ENCODE data around the gene TMEM236. TPM values are rescaled to one million over a fixed set of nuclear protein-coding genes. Genes with fewer than 3 reads are reported as not detected.

Gene TMEM236
- total and polyA plus RNA-seq, 9 of the 15 experiments (the other 6 are each of a cell fraction or from before 2014, with no cell fraction given): 0.04 to 0.13 (median 0.04) TPM; not detected in 4

DNA sequence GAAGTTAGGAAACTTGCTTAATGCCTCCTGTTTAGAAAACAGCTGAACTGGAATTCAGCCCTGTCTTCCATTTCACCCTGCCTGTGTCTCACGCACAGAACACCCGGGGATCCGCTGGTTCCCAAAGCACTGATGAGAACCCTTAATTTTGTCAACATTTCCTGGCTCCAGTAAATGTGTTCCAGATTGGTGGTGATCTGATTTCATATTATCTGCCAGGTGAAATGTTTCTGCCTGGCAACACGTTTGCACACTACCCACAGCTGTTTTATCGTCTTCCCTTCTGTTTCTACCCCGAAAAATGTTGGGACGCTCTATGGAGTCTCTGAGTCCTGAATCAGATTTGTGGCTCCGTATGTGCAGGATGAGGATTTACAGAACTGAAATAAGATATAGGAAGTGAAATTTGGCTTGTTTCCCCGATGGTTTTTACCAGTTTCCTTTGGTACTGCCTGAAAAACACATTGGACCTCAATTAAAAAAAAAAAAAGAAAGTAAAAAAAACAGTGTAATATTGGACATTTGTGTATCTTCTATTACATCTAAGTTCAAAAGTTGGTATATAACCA lies 86.2 kb downstream of the TMEM236 start:
- no peak for FAIRE-seq
- H3K9me3 ChIP-seq (replicated peaks; ENCODE audit: control insufficient read depth, insufficient read depth, low read depth, low read length): no peaks in the 10 kb centered on the region
- no peak for ATAC-seq
- H3K4me3 ChIP-seq: no peak overlapping the region
- ChIA-PET CTCF (ENCODE audit: low intra/inter-chr PET ratio) (no interaction called here), POLR2A (no interaction called here)
- 3% methylated on average over 9 of the region's 9 CpGs for WGBS (ENCODE audit: insufficient coverage, low coverage, missing lambda C conversion rate)
- BruUV-seq (replicated peaks): no TSS peak
- no peaks in the 10 kb centered on the region for H3K36me3 ChIP-seq (ENCODE audit: control insufficient read depth, insufficient read depth, low read length)
- H3K79me2 ChIP-seq (ENCODE audit: control insufficient read depth, insufficient read depth, low read length): no peaks in the 10 kb centered on the region
- no peaks in the 10 kb centered on the region for H3K4me1 ChIP-seq (replicated peaks in 1 of 2; ENCODE audit: control insufficient read depth in 2 of 2, insufficient read depth in 2 of 2, low read length in 2 of 2)
- H3K27ac ChIP-seq (ENCODE audit: extremely low read depth, low read depth, low read length): no peak overlapping the region
- in situ Hi-C loops (cut with MboI): no loop called here
- TF ChIP-seq TAF1 (IDR thresholded peaks at IDR 0.05; ENCODE audit: control insufficient read depth, extremely low read depth, insufficient read depth, low read length, severe bottlenecking): no peak
- no peak for TF ChIP-seq EWSR1 (IDR thresholded peaks at IDR 0.05; ENCODE audit: borderline replicate concordance, low read depth, partially characterized antibody)
- H3K9me1 ChIP-seq (ENCODE audit: control insufficient read depth, insufficient read depth, low read length): no peaks in the 10 kb centered on the region
- H3K9ac ChIP-seq (ENCODE audit: insufficient read depth in 1 of 2, low read depth in 2 of 2, low read length in 2 of 2): no peak overlapping the region
- H4K20me1 ChIP-seq (replicated peaks; ENCODE audit: control insufficient read depth, insufficient read depth, low read length): no peaks in the 10 kb centered on the region
- no peak overlapping the region for H3K4me2 ChIP-seq (ENCODE audit: insufficient read depth, low read length)
- intact Hi-C loops (cut with micrococcal nuclease): no loop called here
- no peak for DNase-seq (ENCODE audit: extremely low read depth in 1 of 4, low spot score in 3 of 4)
- H2AFZ ChIP-seq (ENCODE audit: low read depth, low read length): no peak overlapping the region
- peaks cover 10 to 18% of the 10 kb centered on the region in 2 experiments; a peak in 3 of 5 replicates for H3K27me3 ChIP-seq (ENCODE audit: control insufficient read depth in 2 of 2, insufficient read depth in 2 of 2, low read length in 2 of 2)

DNA sequence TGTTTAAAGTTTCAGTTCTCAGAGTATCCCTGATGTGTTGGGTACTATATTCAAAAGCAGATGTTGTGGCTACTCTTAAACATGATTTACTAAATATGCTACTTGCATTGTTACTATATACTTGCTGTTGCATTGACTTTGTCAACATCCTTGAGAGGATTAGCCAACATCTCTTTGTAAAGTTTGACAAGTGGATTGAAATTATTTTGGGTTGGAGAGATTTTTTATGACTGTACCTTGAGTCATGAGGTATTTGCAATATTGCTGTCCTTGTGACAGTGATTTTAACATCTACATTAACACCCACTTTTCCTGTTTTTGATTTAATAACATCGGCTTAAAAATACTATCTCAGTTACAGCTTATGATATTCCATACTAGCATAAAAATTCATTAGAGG lies 89.0 kb downstream of the TMEM236 start:
- H3K9me1 ChIP-seq (ENCODE audit: control insufficient read depth, insufficient read depth, low read length): no peaks in the 10 kb centered on the region
- H3K4me3 ChIP-seq: no peak overlapping the region
- no TSS peak for BruUV-seq (replicated peaks)
- peaks cover 7 to 16% of the 10 kb centered on the region in 2 experiments for H3K27me3 ChIP-seq (ENCODE audit: control insufficient read depth in 2 of 2, insufficient read depth in 2 of 2, low read length in 2 of 2)
- ATAC-seq (no peak), DNase-seq (ENCODE audit: extremely low read depth in 1 of 4, low spot score in 3 of 4) (no peak), FAIRE-seq (no peak)
- no peaks in the 10 kb centered on the region for H3K9me3 ChIP-seq (replicated peaks; ENCODE audit: control insufficient read depth, insufficient read depth, low read depth, low read length)
- H3K4me1 ChIP-seq (replicated peaks in 1 of 2; ENCODE audit: control insufficient read depth in 2 of 2, insufficient read depth in 2 of 2, low read length in 2 of 2): no peaks in the 10 kb centered on the region
- no peak overlapping the region for H3K4me2 ChIP-seq (ENCODE audit: insufficient read depth, low read length)
- in situ Hi-C loops (cut with MboI) (no loop called here), intact Hi-C loops (cut with micrococcal nuclease) (loop anchor here (10.0 kb wide), 1 partner anchor 236 kb away; no protein-coding TSS in a partner anchor)
- no peaks in the 10 kb centered on the region for H3K79me2 ChIP-seq (ENCODE audit: control insufficient read depth, insufficient read depth, low read length)
- no peak overlapping the region for H3K27ac ChIP-seq (ENCODE audit: extremely low read depth, low read depth, low read length)
- no peak overlapping the region for H3K9ac ChIP-seq (ENCODE audit: insufficient read depth in 1 of 2, low read depth in 2 of 2, low read length in 2 of 2)
- no peak overlapping the region for H2AFZ ChIP-seq (ENCODE audit: low read depth, low read length)
- no peaks in the 10 kb centered on the region for H4K20me1 ChIP-seq (replicated peaks; ENCODE audit: control insufficient read depth, insufficient read depth, low read length)
- TF ChIP-seq ATF1 (CRISPR knock-in tag; IDR thresholded peaks at IDR 0.05) (no peak), ATF1 (tag; IDR thresholded peaks at IDR 0.05) (no peak), CBFA2T3 (IDR thresholded peaks at IDR 0.05) (no peak), ZNF717 (CRISPR knock-in tag; IDR thresholded peaks at IDR 0.05) (no peak), ZNF695 (CRISPR knock-in tag; IDR thresholded peaks at IDR 0.05) (no peak), DIDO1 (tag; IDR thresholded peaks at IDR 0.05; ENCODE audit: low read depth) (no peak), FOXA3 (CRISPR knock-in tag; conservative IDR thresholded peaks at IDR 0.05 in 1 of 2, IDR thresholded peaks at IDR 0.05 in 1 of 2) (no peak), NCOA6 (IDR thresholded peaks at IDR 0.05) (no peak), FOXP1 (CRISPR knock-in tag; IDR thresholded peaks at IDR 0.05) (no peak), ZKSCAN1 (IDR thresholded peaks at IDR 0.05; ENCODE audit: low read depth, low read length) (no peak), SMARCC2 (IDR thresholded peaks at IDR 0.05; ENCODE audit: low read depth) (no peak), MEIS2 (IDR thresholded peaks at IDR 0.05; ENCODE audit: partially characterized antibody) (no peak), ZFP1 (CRISPR knock-in tag; IDR thresholded peaks at IDR 0.05) (no peak)
- no peaks in the 10 kb centered on the region for H3K36me3 ChIP-seq (ENCODE audit: control insufficient read depth, insufficient read depth, low read length)
- 0% methylated on average over 1 of the region's 1 CpG for WGBS (ENCODE audit: insufficient coverage, low coverage, missing lambda C conversion rate)
- ChIA-PET POLR2A (no interaction called here), CTCF (ENCODE audit: low intra/inter-chr PET ratio) (no interaction called here)
